HG02973 (cell line): Measurements from ENCODE around the gene NEURL1.
"Not testable (repeated sequence)": the region's sequence is repeated elsewhere in the genome, so short reads cannot be mapped to it uniquely, and the experiment has no call there.

ENCODE experiments used
- ATAC-seq: cut with Tn5 transposase; IDR thresholded peaks from one replicate; pipeline ENCODE4 v1.9.1; 2021; ENCODE audit warnings: moderate library complexity; ENCODE audit not compliant: unreplicated experiment

The NEURL1 gene

DNA sequence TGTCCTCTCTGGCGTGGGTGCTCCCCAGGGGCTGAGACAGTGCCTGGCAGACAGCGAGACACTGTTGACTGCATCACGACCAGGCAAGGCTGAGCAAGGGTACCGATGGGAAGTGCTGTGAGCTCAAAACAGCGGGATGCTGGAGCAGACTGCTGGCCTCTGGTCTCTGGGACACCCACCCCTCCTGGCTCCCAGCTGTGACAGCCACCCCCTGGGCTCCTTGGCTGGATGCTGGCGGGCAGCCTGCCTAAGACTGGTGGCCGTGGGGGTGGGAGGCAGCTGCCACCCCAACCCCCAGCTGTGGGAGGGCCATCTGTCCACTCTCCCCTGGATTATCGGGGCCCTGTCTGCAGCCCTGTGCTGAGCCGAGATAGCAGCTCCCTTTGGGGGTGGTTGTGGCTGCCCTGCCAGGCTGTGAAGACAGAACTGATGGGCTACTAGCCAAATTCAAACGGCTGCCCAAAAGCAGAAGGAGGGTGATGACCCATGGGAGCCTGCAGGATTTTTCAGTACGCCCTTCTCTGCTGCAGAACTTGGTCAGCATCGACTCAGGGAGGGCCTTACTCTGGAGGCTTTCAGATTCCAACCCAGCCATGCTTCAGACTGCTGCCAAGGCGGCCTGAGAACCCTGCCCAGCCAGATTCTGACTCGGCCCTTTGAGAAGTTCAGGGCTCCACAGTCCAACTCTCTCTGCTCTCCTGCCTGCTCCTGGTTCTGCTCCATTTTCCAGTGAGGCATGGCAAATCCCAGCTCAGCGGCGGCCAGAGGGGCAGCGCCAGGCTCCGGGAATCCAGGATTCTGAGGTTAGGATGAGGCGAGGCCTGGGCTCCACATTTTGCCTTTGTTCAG, 125.3 kb downstream of the NEURL1 start:
- ATAC-seq: no peak

DNA sequence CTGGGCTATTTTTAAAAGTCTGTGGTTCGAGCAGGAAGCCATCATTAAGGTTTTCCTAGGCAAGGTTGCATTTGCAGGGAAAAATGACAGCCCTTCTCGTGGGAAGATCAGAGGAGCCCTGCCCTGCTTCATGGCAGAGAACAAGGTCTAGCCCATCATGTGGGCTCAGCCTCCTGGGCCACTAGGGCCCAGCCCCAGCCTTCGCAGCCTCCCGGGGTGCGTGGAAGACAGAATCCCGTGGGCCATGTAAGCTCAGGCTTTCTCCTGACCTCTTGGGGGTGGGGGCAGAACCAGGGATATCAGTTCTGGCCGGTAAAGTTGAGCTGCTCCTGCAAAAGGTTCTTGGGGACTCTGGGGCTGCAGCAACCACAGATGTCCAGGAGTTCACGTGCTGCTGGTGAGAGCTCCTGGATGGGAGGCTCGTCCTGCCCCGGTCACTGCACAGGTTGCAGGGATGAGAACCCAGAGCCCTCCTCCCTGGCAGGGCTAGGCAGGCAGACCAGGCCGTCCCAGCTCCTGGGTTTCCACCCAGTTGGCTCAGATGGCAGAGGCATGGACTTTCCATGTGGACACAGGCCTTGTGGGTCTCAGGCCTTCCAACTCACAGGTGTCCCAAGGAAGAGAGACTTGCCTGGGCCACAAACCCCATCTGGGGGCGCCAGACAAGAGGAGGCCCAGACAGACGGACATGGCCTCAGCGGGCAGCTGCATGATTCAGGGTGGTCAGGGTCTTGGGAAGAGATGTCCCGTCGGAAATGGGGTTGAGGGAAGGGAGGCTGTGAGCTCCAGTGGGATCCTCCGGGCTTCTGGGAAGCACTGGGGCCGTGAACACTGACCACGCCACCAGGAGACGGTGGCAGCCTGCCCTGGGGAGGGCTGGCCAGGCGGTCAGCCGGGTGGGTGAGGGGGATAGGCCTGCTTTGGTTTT, 126.2 kb downstream of the NEURL1 start:
- no peak for ATAC-seq

GRCh38 chr10:103620352-103620740, 126.8 kb downstream of the NEURL1 start:
- no peak for ATAC-seq

- no peak for ATAC-seq
Measured at GRCh38 chr10:103620891-103621782, 127.6 kb downstream of the NEURL1 start.

- ATAC-seq: no peak
Measured at GRCh38 chr10:103621783-103622125, 128.2 kb downstream of the NEURL1 start.

- no peak for ATAC-seq
Measured at GRCh38 chr10:103622286-103622685, 128.8 kb downstream of the NEURL1 start.

DNA sequence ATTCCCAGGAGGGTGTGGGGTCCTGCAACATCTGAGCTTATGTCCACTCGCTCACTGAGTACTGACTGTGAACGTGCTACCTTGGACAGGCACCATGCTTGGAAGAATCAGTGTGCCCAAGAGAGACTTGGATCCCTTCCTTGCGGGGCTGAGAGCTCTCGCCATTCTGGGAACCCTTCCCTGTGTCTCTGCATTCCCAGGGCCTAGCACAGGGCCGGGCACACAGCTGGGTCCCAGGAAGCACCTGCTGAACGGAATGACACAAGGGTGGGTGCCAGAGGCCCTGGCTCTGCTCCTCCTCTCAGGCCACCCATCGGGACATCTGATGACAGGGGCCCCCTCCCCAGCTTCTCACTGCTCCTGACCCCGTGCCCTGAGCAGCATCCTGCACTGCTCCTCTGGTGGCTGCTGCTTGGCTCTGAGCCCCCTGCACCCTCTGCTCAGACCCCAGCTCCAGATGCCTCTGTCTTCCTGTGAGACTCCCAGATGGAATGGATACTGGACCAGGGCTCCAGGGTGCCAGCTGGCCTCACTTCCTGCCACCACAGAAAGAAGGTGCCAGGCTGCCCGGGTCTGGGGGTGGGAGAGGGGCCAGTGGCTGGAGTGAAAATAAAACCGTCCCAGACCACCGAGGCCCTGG, 129.6 kb downstream of the NEURL1 start:
- no peak for ATAC-seq

GRCh38 chr10:103626178-103626577, 132.7 kb downstream of the NEURL1 start:
- no peak for ATAC-seq

DNA sequence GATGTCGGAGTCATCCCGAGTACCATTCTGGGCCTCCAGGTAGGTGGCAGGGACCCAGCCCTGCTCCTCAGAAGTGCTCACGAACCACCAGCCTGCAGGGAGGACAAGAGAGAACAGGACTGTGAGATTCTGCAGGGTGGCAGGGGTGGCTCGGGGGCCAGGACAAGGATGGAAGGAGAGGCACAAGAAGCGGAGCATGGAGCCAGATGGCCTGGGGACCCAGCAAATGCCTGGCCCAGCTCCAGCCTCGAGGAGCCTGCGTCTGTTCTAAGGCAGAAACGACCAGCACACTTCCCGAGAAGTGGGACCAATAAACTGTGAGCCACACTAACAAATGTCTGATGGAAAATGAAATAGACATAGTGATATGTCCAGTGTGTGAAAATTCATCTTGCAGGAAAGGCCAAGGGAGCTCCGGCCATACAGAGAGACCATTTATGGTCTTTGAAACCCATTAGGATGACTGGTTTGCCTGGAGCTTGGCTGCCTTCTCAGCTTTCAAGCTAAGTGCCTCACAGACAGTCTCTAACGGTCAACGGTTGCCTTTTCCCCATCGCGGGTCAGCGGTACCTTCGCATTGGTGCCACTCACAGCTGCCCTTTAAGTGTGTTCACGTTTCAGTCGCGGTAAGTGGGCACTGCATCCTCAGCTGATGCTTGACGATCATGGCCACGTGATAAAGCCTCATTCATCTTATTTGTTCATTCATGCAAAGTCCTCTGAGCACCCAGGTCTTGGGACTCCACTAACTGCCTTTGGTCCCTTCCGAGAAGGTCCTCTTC, 133.8 kb downstream of the NEURL1 start:
- no peak for ATAC-seq

DNA sequence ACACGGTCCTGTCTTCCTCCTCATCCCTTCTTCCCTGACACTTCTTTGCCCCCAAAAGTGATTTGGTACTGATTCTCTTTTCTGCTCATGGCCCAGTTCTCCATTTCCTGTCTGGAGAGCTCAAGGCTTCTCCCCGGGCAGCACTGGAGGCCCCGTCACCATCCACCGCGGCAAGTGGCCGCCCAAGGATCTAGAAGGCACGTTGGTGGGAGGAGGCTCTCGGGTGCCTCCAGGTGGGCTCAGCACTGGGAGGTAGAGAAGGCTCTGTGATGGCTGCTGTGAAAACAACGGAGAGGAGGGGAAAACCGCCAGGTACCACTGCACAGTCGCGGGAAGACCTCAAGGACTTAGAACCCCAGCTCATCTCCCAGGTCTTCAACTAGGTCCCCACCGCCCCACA, 134.4 kb downstream of the NEURL1 start:
- ATAC-seq: no peak

DNA sequence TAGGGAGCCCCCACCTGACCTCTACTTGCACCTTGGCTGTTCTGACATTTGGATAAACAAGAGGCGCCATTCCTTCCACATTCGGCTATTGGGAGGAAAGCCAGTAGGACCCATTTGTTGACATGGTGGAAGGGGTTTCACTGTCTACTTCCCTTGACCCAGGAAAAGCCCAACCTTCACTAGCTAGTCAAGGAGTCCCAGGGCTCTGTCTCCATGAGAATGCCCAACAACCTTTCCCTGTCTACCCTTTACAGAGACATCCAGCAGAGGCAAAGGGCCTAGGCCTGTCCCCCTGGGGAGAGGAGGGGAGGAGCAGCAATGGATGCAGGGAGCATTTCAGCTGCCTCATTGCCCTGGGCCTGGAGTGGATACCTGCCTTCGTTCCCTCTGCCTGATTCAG, 136.1 kb downstream of the NEURL1 start:
- ATAC-seq: no peak

- no peak for ATAC-seq
Measured at GRCh38 chr10:103630156-103630555, 136.7 kb downstream of the NEURL1 start.

DNA sequence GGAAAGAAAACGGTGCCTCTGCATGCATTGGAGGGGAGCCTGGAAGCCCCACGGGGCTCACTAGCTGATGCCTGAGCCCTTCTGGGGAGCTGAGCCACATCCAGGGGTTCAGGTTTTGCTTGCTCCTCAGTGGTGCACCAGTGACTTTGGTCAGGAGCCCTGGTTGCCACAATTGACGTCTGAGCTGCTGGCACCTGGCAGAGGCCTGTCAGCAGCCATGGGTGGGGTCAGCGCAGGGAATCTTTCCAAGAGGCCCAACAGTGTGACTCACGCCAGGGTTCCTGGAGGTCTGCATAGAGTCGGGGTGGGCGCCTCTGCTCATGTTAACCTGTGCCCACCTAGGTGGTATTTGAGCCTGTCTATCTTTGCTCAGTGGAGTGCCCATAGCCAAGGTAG, 138.7 kb downstream of the NEURL1 start:
- no peak for ATAC-seq

DNA sequence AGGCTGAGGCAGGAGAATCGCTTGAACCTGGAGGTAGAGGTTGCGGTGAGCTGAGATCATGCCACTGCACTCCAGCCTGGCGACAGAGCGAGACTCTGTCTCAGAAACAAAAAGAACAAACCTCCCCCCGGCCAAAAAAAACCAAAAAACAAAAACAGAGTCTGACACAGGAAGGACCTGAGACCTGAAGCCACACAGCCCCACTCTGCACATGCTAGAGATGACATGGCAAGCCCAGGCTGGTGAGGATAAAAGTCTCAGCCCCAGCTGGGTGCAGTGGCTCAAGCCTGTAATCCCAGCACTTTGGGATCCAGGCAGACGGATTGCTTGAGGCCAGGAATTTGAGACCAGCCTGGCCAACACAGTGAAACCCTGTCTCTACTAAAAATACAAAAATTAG, 139.4 kb downstream of the NEURL1 start:
- ATAC-seq: not testable (repeated sequence)

DNA sequence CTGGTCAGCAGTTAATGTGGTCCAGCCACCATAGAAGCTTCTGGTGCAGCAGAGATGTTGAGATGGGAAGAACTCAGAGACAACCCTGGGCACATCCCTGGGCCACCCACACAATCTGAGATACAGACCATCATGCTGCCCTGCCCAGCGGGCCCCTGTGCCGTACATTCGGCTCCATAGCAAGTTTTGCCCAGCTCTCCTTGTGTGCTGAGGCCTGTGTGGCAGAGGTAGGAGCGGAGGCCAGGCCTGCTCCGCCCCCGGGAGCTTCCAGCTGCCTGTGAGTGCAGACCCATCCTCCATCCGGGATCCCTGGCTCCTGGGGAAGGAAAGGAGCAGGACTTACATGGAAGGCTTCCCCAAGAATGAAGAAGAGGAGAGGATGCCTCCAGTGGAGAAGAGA, 140.3 kb downstream of the NEURL1 start:
- ATAC-seq: no peak

GRCh38 chr10:103635580-103635979, 142.1 kb downstream of the NEURL1 start:
- no peak for ATAC-seq

- ATAC-seq: no peak
Measured at GRCh38 chr10:103636492-103636891, 143.0 kb downstream of the NEURL1 start.

- ATAC-seq: no peak
Measured at GRCh38 chr10:103637011-103637410, 143.5 kb downstream of the NEURL1 start.

DNA sequence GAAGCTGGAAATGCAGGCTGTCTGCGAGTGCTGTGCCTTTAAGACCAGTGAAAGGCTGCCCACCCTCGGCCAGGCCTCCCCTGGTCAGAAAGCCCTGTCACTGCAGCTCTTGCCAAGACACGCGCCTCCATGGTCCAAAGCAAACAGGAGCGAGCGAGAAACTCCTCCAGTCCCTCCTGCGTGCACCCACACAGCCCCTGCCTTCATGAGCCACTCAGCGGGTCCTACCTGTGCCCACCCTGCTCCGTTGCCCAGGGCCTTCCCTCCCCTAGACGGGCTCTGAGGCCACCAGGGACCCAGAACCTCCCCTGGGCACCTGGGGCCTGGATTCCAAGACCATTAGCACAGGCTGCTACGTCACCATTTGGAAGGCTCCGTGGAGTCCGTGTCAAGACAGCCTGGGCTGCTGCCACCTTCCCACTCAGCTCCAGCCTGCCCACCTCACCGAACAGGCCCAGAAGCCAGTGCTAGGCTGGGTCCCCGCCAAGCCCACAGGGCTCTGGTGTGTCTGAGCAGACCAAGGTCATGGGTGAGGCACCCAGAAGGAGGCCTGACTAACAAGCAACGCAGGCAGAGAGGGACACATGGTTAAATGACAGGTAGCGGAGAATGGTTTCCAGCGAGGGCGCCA, 144.5 kb downstream of the NEURL1 start:
- no peak for ATAC-seq
